ENCODE measurements around the gene RNF224.

The RNF224 gene

GRCh38 chr9:137223078-137223970 lies 4.0 kb upstream of the RNF224 start:
- Histone ChIP-seq H3K4me1 (ENCODE audit: low read length) (peaks cover 15% of the 10 kb centered on the region), H3K4me2 (ENCODE audit: low read length) (peak overlapping the region; percentile 93), H3K4me3 (ENCODE audit: low read length) (peak overlapping the region; percentile 93), H3K27me3 (ENCODE audit: low read depth, low read length) (no peaks in the 10 kb centered on the region), H2AFZ (ENCODE audit: low read depth, low read length) (peak overlapping the region; percentile 13; the same call in 1 of the 2 replicates), H3K27ac (ENCODE audit: low read length) (peak overlapping the region; percentile 50), H4K20me1 (ENCODE audit: insufficient read depth, low read length) (no peaks in the 10 kb centered on the region), H3K9ac (ENCODE audit: low read length) (peak overlapping the region; percentile 91), H3K9me3 (ENCODE audit: insufficient read depth, low read length) (no peaks in the 10 kb centered on the region), H3K79me2 (ENCODE audit: low read length) (no peaks in the 10 kb centered on the region), H3K36me3 (replicated peaks; ENCODE audit: low read depth, low read length) (no peaks in the 10 kb centered on the region)
- TF ChIP-seq EZH2phosphoT487 (IDR thresholded peaks at IDR 0.05; ENCODE audit: low read depth) (no peak), CTCF (IDR thresholded peaks at IDR 0.05; ENCODE audit: low read depth, low read length) (no peak)

GRCh38 chr9:137224830-137225694 lies 2.2 kb upstream of the RNF224 start, which contains the start of gene CYSRT1:
CYSRT1 (plus strand) TSS chr9:137225174; CDS start chr9:137225622, 448 bp downstream.
- peak within 1 kb of the TSS; percentile 93 for H3K4me3 ChIP-seq (ENCODE audit: low read length)
- peaks cover 15% of the 10 kb centered on the region for H3K4me1 ChIP-seq (ENCODE audit: low read length)
- H3K9ac ChIP-seq (ENCODE audit: low read length) = peak within 1 kb of the TSS; percentile 91
- H4K20me1 ChIP-seq (ENCODE audit: insufficient read depth, low read length) = no peaks in the 10 kb centered on the region
- no peaks in the 10 kb centered on the region for H3K27me3 ChIP-seq (ENCODE audit: low read depth, low read length)
- H3K9me3 ChIP-seq (ENCODE audit: insufficient read depth, low read length) = no peaks in the 10 kb centered on the region
- H2AFZ ChIP-seq (ENCODE audit: low read depth, low read length) = no peak within 1 kb of the TSS
- H3K27ac ChIP-seq (ENCODE audit: low read length) = peak within 1 kb of the TSS; percentile 50; the same call in 1 of the 2 replicates
- H3K36me3 ChIP-seq (replicated peaks; ENCODE audit: low read depth, low read length) = no peaks in the 10 kb centered on the region
- no peaks in the 10 kb centered on the region for H3K79me2 ChIP-seq (ENCODE audit: low read length)
- TF ChIP-seq EZH2phosphoT487 (IDR thresholded peaks at IDR 0.05; ENCODE audit: low read depth) = no peak
- TF ChIP-seq CTCF (IDR thresholded peaks at IDR 0.05; ENCODE audit: low read depth, low read length) = no peak
- H3K4me2 ChIP-seq (ENCODE audit: low read length) = peak within 1 kb of the TSS; percentile 93

- H3K36me3 ChIP-seq (replicated peaks; ENCODE audit: low read depth, low read length) = no peaks in the 10 kb centered on the region
- H3K9ac ChIP-seq (ENCODE audit: low read length) = no peak overlapping the region
- no peak overlapping the region for H3K4me3 ChIP-seq (ENCODE audit: low read length)
- no peak for TF ChIP-seq EZH2phosphoT487 (IDR thresholded peaks at IDR 0.05; ENCODE audit: low read depth)
- TF ChIP-seq CTCF (IDR thresholded peaks at IDR 0.05; ENCODE audit: low read depth, low read length) = no peak
- peaks cover 15% of the 10 kb centered on the region for H3K4me1 ChIP-seq (ENCODE audit: low read length)
- H3K27ac ChIP-seq (ENCODE audit: low read length) = no peak overlapping the region
- no peak overlapping the region for H3K4me2 ChIP-seq (ENCODE audit: low read length)
- no peaks in the 10 kb centered on the region for H4K20me1 ChIP-seq (ENCODE audit: insufficient read depth, low read length)
- no peaks in the 10 kb centered on the region for H3K79me2 ChIP-seq (ENCODE audit: low read length)
- H2AFZ ChIP-seq (ENCODE audit: low read depth, low read length) = no peak overlapping the region
- H3K27me3 ChIP-seq (ENCODE audit: low read depth, low read length) = no peaks in the 10 kb centered on the region
- H3K9me3 ChIP-seq (ENCODE audit: insufficient read depth, low read length) = no peaks in the 10 kb centered on the region
Measured at GRCh38 chr9:137225699-137226331, 1.5 kb upstream of the RNF224 start.

All from OCI-LY3 (cell line).